ENCODE measurements around the gene SRCIN1. TPM values are rescaled to one million over a fixed set of nuclear protein-coding genes. Genes with fewer than 3 reads are reported as not detected.
"Not testable (repeated sequence)": the region's sequence is repeated elsewhere in the genome, so short reads cannot be mapped to it uniquely, and the experiment has no call there.

SRCIN1 gene
- total and polyA plus RNA-seq, 12 donors, result 0.27 to 3.2 (median 1.2) TPM

GRCh38 chr17:38507921-38508569 is 97.7 kb downstream of the SRCIN1 start:
- H3K27ac ChIP-seq, result no peak overlapping the region
- H3K4me3 ChIP-seq, result no peak overlapping the region
- H3K9me3 ChIP-seq, result no peaks in the 10 kb centered on the region
- intact Hi-C loops (cut with DNase I), result loop anchor here in 1 of 10 donors (5.0 kb wide), 1 partner anchor 159 kb away; no protein-coding TSS in a partner anchor
- ATAC-seq, result no peak
- H3K4me1 ChIP-seq, result peaks cover 0 to 17% (median 12%) of the 10 kb centered on the region in 9 donors
- H3K27me3 ChIP-seq, result peaks cover 0 to 36% (median 0%) of the 10 kb centered on the region in 7 donors
- TF ChIP-seq, protein P1, sequence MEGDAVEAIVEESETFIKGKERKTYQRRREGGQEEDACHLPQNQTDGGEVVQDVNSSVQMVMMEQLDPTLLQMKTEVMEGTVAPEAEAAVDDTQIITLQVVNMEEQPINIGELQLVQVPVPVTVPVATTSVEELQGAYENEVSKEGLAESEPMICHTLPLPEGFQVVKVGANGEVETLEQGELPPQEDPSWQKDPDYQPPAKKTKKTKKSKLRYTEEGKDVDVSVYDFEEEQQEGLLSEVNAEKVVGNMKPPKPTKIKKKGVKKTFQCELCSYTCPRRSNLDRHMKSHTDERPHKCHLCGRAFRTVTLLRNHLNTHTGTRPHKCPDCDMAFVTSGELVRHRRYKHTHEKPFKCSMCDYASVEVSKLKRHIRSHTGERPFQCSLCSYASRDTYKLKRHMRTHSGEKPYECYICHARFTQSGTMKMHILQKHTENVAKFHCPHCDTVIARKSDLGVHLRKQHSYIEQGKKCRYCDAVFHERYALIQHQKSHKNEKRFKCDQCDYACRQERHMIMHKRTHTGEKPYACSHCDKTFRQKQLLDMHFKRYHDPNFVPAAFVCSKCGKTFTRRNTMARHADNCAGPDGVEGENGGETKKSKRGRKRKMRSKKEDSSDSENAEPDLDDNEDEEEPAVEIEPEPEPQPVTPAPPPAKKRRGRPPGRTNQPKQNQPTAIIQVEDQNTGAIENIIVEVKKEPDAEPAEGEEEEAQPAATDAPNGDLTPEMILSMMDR (IDR thresholded peaks at IDR 0.05), result no peak
- peaks cover 0 to 60% (median 33%) of the 10 kb centered on the region in 9 donors for H3K36me3 ChIP-seq
- 74 to 83% methylated on average over 3 of the region's 3 CpGs for WGBS, 2 donors
- DNase-seq, result no peak

DNA sequence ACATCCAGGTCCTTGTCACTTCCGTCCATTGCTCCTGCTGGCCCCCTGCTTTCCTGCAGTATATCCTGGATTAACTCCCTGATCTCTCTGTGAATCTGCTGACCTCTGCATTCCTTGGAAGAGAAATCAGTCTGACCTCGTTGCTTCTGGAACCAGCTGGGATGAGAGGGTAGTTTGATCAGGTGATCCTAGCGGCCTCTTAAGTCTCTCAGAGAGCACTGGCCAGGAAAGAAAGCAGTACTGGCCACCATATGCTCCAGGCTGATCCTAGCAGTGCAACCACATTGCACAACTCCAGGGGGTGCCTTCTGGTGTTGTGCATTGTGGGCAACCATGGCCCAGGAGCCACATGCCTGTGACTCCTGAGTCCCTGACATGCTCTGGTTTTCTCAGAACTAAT is 98.3 kb downstream of the SRCIN1 start:
- TF ChIP-seq, protein P1 (IDR thresholded peaks at IDR 0.05), result no peak
- no peaks in the 10 kb centered on the region for H3K9me3 ChIP-seq
- H3K27ac ChIP-seq, result no peak overlapping the region
- peaks cover 0 to 34% (median 0%) of the 10 kb centered on the region in 7 donors for H3K27me3 ChIP-seq
- H3K4me1 ChIP-seq, result peaks cover 0 to 17% (median 12%) of the 10 kb centered on the region in 9 donors
- intact Hi-C loops (cut with DNase I), result loop anchor here in 1 of 10 donors (5.0 kb wide), 1 partner anchor 160 kb away; no protein-coding TSS in a partner anchor
- whole genome bisulfite sequencing, 2 donors, result 71 to 81% methylated on average over 3 of the region's 3 CpGs
- DNase-seq (no peak), ATAC-seq (no peak)
- peaks cover 0 to 66% (median 39%) of the 10 kb centered on the region in 9 donors for H3K36me3 ChIP-seq
- no peak overlapping the region for H3K4me3 ChIP-seq

- 82 to 86% methylated on average over 14 of the region's 14 CpGs for WGBS, 2 donors
- H3K4me1 ChIP-seq, result peaks cover 0 to 3% (median 0%) of the 10 kb centered on the region in 9 donors
- peaks cover 0 to 90% (median 59%) of the 10 kb centered on the region in 9 donors for H3K36me3 ChIP-seq
- ATAC-seq (no peak), DNase-seq (no peak)
- H3K9me3 ChIP-seq, result no peaks in the 10 kb centered on the region
- H3K27me3 ChIP-seq, result peaks cover 0 to 3% (median 0%) of the 10 kb centered on the region in 7 donors
- H3K4me3 ChIP-seq, result no peak overlapping the region
- H3K27ac ChIP-seq, result no peak overlapping the region
- TF ChIP-seq, protein P1 (IDR thresholded peaks at IDR 0.05), result no peak
- intact Hi-C loops (cut with DNase I), result no loop called here
Measured at GRCh38 chr17:38504216-38504615, 101.5 kb downstream of the SRCIN1 start.

- H3K36me3 ChIP-seq, result peaks cover 0 to 98% (median 65%) of the 10 kb centered on the region in 9 donors
- WGBS, 2 donors, result 87 to 91% methylated on average over 13 to 15 of the region's 15 CpGs
- H3K9me3 ChIP-seq; H3K4me3 ChIP-seq; H3K4me1 ChIP-seq; ATAC-seq; DNase-seq; H3K27me3 ChIP-seq; intact Hi-C loops (cut with DNase I); H3K27ac ChIP-seq: not testable (repeated sequence)
Measured at GRCh38 chr17:38503286-38503913, 102.4 kb downstream of the SRCIN1 start.

- DNase-seq; H3K27ac ChIP-seq; H3K27me3 ChIP-seq; intact Hi-C loops (cut with DNase I); H3K4me1 ChIP-seq; H3K4me3 ChIP-seq; H3K9me3 ChIP-seq; ATAC-seq: not testable (repeated sequence)
- WGBS, 2 donors, result 98 to 100% methylated on average over 2 of the region's 2 CpGs
- peaks cover 0 to 99% (median 69%) of the 10 kb centered on the region in 9 donors for H3K36me3 ChIP-seq
Measured at GRCh38 chr17:38501718-38502117, 104.0 kb downstream of the SRCIN1 start.

GRCh38 chr17:38499230-38499629 is 106.5 kb downstream of the SRCIN1 start:
- WGBS, 2 donors, result 89 to 92% methylated on average over 10 of the region's 10 CpGs
- H3K36me3 ChIP-seq, result peaks cover 0 to 99% (median 60%) of the 10 kb centered on the region in 9 donors
- H3K27me3 ChIP-seq; DNase-seq; intact Hi-C loops (cut with DNase I); ATAC-seq; H3K4me3 ChIP-seq; H3K27ac ChIP-seq; H3K4me1 ChIP-seq; H3K9me3 ChIP-seq: not testable (repeated sequence)
